ENCODE data around the gene KAZALD1. TPM values are rescaled to one million over a fixed set of nuclear protein-coding genes. Genes with fewer than 3 reads are reported as not detected.
"Not testable (repeated sequence)": the region's sequence is repeated elsewhere in the genome, so short reads cannot be mapped to it uniquely, and the experiment has no call there.

Gene KAZALD1
- total RNA-seq, 1 donor from 2014 or later: 3.8 TPM

DNA sequence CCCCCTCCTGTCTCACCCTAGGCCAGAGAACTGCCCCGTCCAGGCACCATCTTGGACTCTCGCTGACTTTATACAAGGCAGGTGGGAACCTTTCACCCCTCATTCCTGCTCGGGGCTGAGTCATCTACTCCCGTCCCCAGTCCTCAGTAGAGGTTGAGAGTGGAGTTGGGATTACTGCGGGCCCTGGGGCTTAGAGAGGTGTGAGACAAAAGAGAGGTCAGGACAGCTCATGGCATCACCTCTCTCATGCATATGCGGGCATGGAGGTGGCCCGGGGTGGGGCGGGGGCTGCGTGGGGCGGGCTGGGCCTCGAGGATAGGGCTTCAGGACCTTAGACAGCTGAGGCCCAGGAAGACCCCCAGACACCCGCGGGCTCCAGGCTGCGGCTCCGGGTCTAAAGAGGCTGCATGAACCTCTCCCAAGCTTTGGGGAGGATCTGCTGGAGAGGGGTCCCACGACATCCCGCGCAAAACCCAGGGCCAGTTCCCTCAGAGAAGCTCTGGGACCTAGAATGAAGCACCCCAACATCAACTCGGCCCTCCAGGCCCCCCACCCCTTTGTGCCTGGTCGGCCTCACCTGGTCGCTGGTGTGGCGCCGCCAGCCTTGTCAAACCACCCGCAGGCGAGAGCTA is 31.2 kb upstream of the KAZALD1 start:
- DNase-seq (ENCODE audit: low spot score): no peak

- peak; percentile 97 for DNase-seq (ENCODE audit: low spot score)
Observed at GRCh38 chr10:101031128-101031795, 30.5 kb upstream of the KAZALD1 start, which contains the start of the genes PDZD7 and SFXN3. PDZD7 (minus strand) TSS chr10:101031129; CDS start chr10:101030219, 910 bp downstream. SFXN3 (plus strand) TSS chr10:101031234; CDS start chr10:101034695, 3,461 bp downstream.

- peak; percentile 44 for DNase-seq (ENCODE audit: low spot score)
Observed at GRCh38 chr10:101031796-101032636, 29.8 kb upstream of the KAZALD1 start.

- DNase-seq (ENCODE audit: low spot score): peak; percentile 81
Observed at GRCh38 chr10:101032637-101033224, 29.1 kb upstream of the KAZALD1 start.

DNA sequence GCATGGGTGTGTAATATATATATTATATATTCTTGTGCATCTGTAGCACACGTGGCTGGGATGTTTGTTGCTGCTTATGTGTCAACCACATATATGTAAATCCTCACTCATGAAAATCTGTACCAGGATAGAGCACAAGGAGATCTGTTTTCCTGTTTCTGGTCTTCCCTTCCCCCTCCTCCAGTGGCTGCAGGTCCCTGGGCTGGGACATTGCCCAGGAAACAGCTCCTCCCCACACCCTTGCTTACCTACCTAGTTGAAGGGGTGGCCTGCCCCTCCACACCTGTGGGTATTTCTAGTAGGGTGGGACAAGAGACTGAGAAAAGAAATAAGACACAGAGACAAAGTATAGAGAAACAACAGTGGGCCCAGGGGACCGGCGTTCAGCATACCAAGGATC is 28.5 kb upstream of the KAZALD1 start:
- peak; percentile 28 for DNase-seq (ENCODE audit: low spot score)

- not testable (repeated sequence) for DNase-seq (ENCODE audit: low spot score)
Observed at GRCh38 chr10:101034404-101034803, 27.4 kb upstream of the KAZALD1 start.

- no peak for DNase-seq (ENCODE audit: low spot score)
Observed at GRCh38 chr10:101035314-101035713, 26.5 kb upstream of the KAZALD1 start.

DNA sequence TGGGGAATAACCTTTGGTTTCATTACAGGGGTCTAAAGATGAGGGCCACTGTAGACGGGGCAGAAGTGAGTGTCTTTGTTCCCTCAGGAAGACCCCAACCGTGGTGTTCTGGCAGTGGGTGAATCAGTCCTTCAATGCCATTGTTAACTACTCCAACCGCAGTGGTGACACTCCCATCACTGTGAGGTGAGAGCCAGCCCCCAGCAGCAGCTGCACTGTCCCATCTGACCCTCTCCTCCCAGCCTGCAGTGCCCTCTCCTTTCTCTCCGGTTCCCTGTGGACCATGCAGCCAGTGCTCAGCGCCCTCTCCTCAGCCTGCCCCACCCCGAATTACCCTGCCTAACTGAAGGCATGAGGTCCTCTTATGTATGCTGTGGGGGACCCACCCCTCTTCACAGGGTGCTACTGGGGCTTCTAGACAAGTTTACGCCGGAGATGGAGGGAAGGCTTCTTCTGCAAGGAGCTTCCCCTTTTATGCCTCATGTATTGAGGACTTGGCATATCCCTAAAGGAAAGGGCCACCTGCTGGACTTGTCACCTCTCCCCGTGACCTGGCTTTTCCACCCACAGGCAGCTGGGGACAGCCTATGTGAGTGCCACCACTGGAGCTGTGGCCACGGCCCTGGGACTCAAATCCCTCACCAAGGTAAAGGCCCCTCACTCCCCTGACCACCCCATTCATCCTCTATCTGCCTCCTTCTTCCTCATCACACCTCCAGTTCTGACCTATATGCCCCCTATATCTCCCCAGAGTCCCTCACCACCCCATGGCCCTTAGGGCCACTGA is 25.7 kb upstream of the KAZALD1 start:
- no peak for DNase-seq (ENCODE audit: low spot score)

- no peak for DNase-seq (ENCODE audit: low spot score)
Observed at GRCh38 chr10:101036726-101037125, 25.1 kb upstream of the KAZALD1 start.

DNA sequence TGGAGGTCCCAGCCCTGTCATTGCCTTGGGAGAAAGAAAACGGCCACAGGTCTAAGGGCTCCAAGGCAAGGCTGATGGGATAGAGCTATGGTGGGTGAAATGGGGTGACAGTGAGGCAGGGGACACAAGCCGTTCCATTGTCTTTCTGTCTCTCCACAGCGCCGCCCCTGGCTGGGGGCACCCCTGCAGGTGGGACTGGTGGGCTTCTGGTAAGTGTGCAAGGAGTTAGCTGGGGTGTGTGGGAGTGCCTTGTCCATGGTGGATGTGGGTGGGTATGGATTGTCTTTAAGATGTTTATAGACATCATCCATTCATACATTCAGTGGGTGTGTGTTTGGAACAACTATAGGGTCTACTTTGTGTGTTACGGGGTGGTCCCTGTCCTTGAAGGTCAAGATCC is 23.3 kb upstream of the KAZALD1 start:
- no peak for DNase-seq (ENCODE audit: low spot score)

DNA sequence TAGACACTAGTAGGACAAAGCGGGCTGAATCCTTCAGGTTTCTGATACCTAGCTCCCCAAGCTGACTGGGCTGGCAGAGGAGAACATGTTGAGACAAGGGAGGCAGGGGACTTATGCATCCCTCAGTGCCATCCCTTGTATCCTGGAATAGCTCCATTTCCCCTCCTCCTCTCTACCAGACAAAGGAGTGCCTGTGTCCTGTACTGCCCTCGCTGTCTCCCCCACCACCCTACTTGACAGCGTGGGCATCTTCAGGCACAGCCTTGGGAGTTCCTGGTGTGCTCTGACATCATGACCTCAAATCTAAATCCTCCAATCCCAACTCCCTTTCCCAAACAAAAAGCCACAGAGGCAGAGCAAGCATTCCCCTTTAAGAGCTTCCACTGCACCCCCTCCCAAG is 21.7 kb upstream of the KAZALD1 start:
- no peak for DNase-seq (ENCODE audit: low spot score)

GRCh38 chr10:101040851-101041250 is 20.9 kb upstream of the KAZALD1 start:
- no peak for DNase-seq (ENCODE audit: low spot score)

- DNase-seq (ENCODE audit: low spot score): peak; percentile 86
Observed at GRCh38 chr10:101041252-101041761, 20.5 kb upstream of the KAZALD1 start.

DNA sequence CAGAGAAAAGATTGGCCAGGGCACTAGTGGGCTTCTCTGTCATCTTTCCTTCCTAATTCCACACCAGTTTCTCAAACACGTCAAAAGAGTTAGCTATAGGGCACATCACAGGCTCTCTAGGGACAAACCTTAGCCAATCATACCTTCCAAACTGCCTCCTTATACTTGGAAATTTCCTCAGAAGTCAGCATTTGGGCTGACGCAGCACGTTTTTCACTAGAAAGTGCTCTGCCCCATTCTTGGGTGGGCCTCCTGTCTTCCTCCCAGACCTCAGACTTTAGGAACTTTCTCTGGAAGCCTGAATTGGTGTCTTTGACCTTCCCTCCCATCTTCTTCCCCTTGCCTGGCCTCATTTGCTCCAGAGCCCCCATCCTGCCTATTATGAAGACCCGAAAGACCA is 19.7 kb upstream of the KAZALD1 start:
- DNase-seq (ENCODE audit: low spot score): no peak

- DNase-seq (ENCODE audit: low spot score): peak; percentile 97
Observed at GRCh38 chr10:101042667-101043362, 19.0 kb upstream of the KAZALD1 start.

DNA sequence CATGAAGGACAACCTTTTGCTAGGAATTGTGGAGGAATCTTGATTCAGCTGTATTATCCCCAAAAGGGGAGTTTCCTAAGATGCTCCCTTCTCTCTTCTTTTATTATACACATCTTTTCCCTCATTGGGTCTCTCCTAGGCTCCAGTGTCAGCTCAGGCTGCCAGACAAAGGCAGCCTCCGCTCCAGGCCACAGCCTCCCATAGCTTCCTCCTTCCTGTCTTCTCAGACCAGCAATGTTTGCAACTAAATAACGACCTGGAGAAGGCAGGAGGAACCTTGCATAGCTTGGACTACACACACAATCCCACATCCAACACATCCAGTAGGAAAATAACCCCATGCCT is 18.5 kb upstream of the KAZALD1 start:
- no peak for DNase-seq (ENCODE audit: low spot score)

- DNase-seq (ENCODE audit: low spot score): no peak
Observed at GRCh38 chr10:101044117-101044516, 17.7 kb upstream of the KAZALD1 start.

GRCh38 chr10:101046332-101047238 is 15.2 kb upstream of the KAZALD1 start:
- no peak for DNase-seq (ENCODE audit: low spot score)

- DNase-seq (ENCODE audit: low spot score): no peak
Observed at GRCh38 chr10:101047268-101047667, 14.5 kb upstream of the KAZALD1 start.

Data from mucosa of gallbladder (tissue), 1 donor.